Left ventricle myocardium inferior (tissue), 1 donor: ENCODE measurements around the gene DDX28. TPM values are rescaled to one million over a fixed set of nuclear protein-coding genes. Genes with fewer than 3 reads are reported as not detected.
"Not testable (repeated sequence)": the region's sequence is repeated elsewhere in the genome, so short reads cannot be mapped to it uniquely, and the experiment has no call there.

ENCODE experiments used
- DNase-seq: peaks from one replicate; pipeline ENCODE4 v3.0.0-alpha.2; 2020
- H3K27ac ChIP-seq: fragments of 200-600 bp; replicated peaks from 2 replicates; pipeline ENCODE4 v1.8.0; 2021
- H3K27me3 ChIP-seq: fragments of 200-600 bp; 2 replicates; pipeline ENCODE4 v1.8.0; 2021; ENCODE audit warnings: low read depth
- H3K36me3 ChIP-seq: fragments of 200-600 bp; 2 replicates; pipeline ENCODE4 v1.8.0; 2021
- H3K4me1 ChIP-seq: fragments of 200-600 bp; 2 replicates; pipeline ENCODE4 v1.8.0; 2021
- H3K4me3 ChIP-seq: fragments of 200-600 bp; 2 replicates; pipeline ENCODE4 v1.8.0; 2021; ENCODE audit warnings: mild to moderate bottlenecking, moderate library complexity
- H3K9me3 ChIP-seq: fragments of 200-600 bp; replicated peaks from 2 replicates; pipeline ENCODE4 v1.8.0; 2021
- intact Hi-C: fragments of 100-400 bp; cut with micrococcal nuclease; formaldehyde crosslinking; loops from one replicate; pipeline ENCODE4 v1.11.0; 2022
- total RNA-seq: library from RNA; stranded (reverse); fragmentation: NEBNext Ultra II Directional; extraction: Animal tissue kit (Norgen Biotek cat#: 25700); gene quantifications from one replicate; pipeline ENCODE4 v1.2.1, GENCODE V29; 2021
- TF ChIP-seq, protein P1 (sequence below): fragments of 200-600 bp; IDR thresholded peaks from 2 replicates; pipeline ENCODE4 v1.8.0; 2021; ENCODE audit warnings: antibody characterized with exemption, mild to moderate bottlenecking, borderline replicate concordance
- donor health status: DM: no; HTN: yes; CAD: no; lungs with severe emphysema.

The DDX28 gene
- total RNA-seq, 1 donor from 2014 or later = 8.9 TPM

DNA sequence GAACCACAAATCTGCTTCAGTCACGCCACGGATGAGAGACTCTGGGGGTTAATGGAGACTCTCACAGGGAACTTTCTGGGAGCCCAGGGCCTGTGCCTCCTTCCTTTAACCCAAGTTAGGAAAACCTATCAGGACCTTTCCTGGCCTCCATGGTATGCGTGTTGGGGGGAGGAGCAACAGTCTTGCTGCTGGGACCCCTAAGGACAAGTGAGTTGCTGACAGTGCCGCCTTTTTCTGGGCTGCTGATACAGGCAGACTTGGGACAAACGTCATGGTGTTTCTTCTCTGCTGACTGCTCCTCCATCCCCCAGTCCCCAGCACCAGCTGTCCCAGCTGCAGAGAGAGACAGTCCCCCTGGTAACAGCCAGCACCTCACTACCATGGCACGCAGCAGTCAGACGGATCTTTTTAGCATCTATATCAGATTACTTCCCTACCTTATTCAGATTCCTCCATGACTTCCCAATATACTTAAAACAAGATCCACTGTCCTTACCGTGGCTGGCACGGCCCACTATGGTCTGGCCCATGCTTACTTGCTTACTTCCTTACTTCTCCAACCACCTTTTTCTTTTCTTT is 13.8 kb downstream of the DDX28 start:
- H3K9me3 ChIP-seq = no peaks in the 10 kb centered on the region
- intact Hi-C loops = no loop called here
- H3K36me3 ChIP-seq = no peaks in the 10 kb centered on the region
- no peak for DNase-seq
- H3K4me1 ChIP-seq = no peaks in the 10 kb centered on the region
- H3K27ac ChIP-seq = no peak overlapping the region
- H3K4me3 ChIP-seq = no peak overlapping the region
- H3K27me3 ChIP-seq = no peaks in the 10 kb centered on the region
- TF ChIP-seq, protein P1, sequence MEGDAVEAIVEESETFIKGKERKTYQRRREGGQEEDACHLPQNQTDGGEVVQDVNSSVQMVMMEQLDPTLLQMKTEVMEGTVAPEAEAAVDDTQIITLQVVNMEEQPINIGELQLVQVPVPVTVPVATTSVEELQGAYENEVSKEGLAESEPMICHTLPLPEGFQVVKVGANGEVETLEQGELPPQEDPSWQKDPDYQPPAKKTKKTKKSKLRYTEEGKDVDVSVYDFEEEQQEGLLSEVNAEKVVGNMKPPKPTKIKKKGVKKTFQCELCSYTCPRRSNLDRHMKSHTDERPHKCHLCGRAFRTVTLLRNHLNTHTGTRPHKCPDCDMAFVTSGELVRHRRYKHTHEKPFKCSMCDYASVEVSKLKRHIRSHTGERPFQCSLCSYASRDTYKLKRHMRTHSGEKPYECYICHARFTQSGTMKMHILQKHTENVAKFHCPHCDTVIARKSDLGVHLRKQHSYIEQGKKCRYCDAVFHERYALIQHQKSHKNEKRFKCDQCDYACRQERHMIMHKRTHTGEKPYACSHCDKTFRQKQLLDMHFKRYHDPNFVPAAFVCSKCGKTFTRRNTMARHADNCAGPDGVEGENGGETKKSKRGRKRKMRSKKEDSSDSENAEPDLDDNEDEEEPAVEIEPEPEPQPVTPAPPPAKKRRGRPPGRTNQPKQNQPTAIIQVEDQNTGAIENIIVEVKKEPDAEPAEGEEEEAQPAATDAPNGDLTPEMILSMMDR = no peak

DNA sequence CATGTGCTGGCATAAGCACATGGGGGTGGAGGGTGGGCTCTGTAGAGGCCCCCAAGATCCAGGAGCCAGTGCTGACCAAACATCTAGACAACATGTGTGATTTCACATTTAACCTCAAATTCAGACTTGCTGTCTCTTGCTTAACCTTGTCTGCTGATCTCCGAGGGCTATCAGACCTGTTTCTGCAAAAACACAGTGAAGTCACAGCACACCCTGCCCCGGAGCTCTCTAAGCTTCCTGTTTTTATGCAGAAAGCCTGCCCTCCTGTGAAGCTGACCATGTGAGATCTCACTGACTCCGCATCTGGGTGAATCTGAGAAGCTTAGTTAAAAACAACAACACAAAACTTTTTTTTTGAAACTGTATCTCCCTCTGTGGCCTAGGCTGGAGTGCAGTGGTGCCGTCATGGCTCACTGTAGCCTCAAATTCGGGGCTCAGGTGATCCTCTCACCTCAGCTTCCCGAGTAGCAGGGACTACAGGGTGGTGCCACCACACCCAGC is 17.2 kb downstream of the DDX28 start:
- Histone ChIP-seq H3K4me3 (no peak overlapping the region), H3K9me3 (no peaks in the 10 kb centered on the region), H3K27ac (peak overlapping the region; percentile 30), H3K27me3 (no peaks in the 10 kb centered on the region), H3K36me3 (no peaks in the 10 kb centered on the region), H3K4me1 (peaks cover under 1% of the 10 kb centered on the region)
- no peak for DNase-seq
- TF ChIP-seq, protein P1 = no peak
- intact Hi-C loops = no loop called here

DNA sequence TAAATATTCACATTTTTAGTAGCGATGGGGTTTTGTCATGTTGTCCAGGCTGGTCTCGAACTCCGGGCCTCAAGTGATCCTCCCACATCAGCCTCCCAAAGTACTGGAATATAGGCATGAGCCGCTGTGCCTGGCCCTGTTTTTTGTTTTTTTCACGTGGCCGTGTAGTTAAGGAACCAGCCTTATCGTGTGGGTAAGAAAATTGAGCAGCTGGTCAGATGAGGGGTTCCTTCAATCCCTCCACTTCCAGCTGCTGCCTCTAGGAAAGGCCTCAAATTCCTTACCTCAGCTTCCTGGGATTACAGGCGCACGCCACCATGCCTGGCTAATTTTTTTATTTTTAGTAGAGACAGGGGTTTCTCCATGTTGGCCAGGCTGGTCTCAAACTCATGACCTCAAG is 17.8 kb downstream of the DDX28 start:
- TF ChIP-seq, protein P1 = no peak
- DNase-seq = no peak
- H3K27ac ChIP-seq = peak overlapping the region; percentile 30
- H3K9me3 ChIP-seq = no peaks in the 10 kb centered on the region
- H3K4me3 ChIP-seq = no peak overlapping the region
- no peaks in the 10 kb centered on the region for H3K27me3 ChIP-seq
- intact Hi-C loops = no loop called here
- H3K4me1 ChIP-seq = peaks cover 4% of the 10 kb centered on the region
- H3K36me3 ChIP-seq = no peaks in the 10 kb centered on the region

DNA sequence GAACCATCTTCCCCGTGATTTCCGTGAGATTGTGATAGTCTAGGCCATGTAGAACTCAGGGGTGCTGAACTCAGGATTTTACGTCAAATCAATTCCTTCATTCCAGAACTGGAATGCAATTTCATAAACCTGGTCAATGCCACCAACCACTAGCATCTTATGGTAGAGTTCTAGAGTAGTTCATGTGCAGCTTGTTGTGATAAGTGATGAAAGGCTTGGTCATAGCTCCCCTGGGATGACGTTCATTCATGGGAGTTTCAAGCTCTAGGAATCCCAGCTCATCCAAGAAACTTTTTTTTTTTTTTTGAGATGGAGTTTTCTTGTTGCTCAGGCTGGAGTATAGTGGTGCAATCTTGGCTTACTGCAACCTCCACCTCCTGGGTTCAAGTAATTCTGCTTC is 20.0 kb downstream of the DDX28 start:
- no peak for DNase-seq
- Histone ChIP-seq H3K27ac (no peak overlapping the region), H3K27me3 (no peaks in the 10 kb centered on the region), H3K4me1 (peaks cover 11% of the 10 kb centered on the region), H3K4me3 (no peak overlapping the region), H3K9me3 (no peaks in the 10 kb centered on the region), H3K36me3 (no peaks in the 10 kb centered on the region)
- TF ChIP-seq, protein P1 = no peak
- intact Hi-C loops = no loop called here

DNA sequence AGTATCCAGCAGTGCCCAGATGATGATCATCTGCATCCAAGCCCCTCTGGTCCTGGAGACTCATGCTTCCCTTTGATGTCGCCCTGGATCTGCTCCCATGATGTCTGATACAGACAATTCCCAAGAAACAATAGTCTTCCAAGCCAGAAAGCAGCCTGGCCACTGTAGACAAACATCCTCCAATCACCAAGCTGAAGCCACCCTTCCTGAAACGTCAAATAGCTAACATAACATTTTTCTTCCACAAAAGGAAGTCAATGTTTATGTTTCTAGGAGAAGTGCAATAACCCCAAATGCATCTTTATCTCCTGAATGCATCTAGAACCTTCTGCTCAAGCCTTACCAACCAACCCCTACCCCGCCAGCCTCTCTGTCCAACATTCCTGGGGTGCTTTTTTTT is 22.6 kb downstream of the DDX28 start:
- Histone ChIP-seq H3K9me3 (no peaks in the 10 kb centered on the region), H3K27me3 (no peaks in the 10 kb centered on the region), H3K4me3 (no peak overlapping the region), H3K27ac (peak overlapping the region; percentile 75), H3K36me3 (no peaks in the 10 kb centered on the region), H3K4me1 (peaks cover 11% of the 10 kb centered on the region)
- no peak for DNase-seq
- intact Hi-C loops = no loop called here
- TF ChIP-seq, protein P1 = no peak

DNA sequence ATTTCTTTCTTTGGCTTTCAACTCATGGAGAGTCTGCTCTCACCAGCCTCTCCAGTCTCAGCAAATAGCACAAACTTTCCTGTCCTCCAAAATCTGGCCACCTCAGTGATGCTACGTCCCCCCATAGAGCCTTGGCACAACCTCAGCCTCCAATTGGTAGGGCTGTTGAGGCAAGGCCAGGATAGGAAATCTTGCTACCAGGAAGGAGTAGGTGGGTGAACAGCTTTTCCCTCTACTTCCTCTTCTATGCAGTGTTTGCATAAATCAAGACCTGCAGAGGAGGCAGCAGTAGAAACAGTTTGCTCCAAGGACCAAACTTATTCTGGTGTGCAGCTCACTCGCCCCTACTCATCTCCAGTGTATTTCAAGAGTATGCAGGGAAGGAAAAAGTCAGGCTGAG is 23.0 kb downstream of the DDX28 start:
- intact Hi-C loops = no loop called here
- Histone ChIP-seq H3K9me3 (no peaks in the 10 kb centered on the region), H3K36me3 (no peaks in the 10 kb centered on the region), H3K4me1 (peaks cover 11% of the 10 kb centered on the region), H3K27ac (peak overlapping the region; percentile 75), H3K27me3 (no peaks in the 10 kb centered on the region), H3K4me3 (no peak overlapping the region)
- TF ChIP-seq, protein P1 = no peak
- no peak for DNase-seq

DNA sequence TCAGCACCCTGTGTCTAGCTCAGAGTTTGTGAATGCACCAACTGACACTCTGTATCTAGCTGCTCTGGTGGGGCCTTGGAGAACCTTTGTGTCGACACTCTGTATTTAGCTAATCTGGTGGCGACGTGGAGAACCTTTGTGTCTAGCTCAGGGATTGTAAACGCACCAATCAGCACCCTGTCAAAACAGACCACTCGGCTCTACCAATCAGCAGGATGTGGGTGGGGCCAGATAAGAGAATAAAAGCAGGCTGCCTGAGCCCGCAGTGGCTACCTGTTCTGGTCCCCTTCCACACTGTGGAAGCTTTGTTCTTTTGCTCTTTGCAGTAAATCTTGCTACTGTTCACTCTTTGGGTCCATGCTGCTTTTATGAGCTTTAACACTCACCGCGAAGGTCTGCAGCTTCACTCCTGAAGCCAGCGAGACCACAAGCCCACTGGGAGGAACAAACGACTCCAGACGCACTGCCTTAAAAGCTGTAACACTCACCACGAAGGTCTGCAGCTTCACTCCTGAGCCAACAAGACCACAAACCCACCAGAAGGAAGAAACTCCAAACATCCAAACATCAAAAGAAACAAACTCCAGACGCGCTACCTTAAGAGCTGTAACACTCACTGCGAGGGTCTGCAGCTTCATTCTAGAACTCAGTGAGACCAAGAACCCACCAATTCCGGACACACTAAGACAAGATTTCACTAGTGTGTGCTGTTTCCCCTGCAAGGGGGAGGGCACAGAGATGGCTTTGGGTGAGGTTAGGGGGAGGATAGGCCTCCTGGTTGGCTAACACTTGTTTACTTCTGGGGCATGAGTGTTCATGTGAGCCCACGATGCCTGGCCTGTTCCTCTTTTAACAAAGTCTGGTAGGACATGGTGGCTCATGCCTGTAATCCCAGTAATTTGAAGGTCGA is 24.0 kb downstream of the DDX28 start, which contains the start of gene DPEP2:
TSS of gene DPEP2 (minus strand) at position 706 of the 910 bp plus-strand sequence. CDS start 6,272 bp downstream, outside the sequence.
- H3K9me3 ChIP-seq, H3K36me3 ChIP-seq, intact Hi-C loops, DNase-seq, H3K27me3 ChIP-seq: not testable (repeated sequence)
- Histone ChIP-seq H3K4me1 (peaks cover 11% of the 10 kb centered on the region), H3K27ac (peak within 1 kb of the TSS; percentile 75), H3K4me3 (peak within 1 kb of the TSS; percentile 34)
